ENCODE data around the gene CBFA2T3. TPM values are rescaled to one million over a fixed set of nuclear protein-coding genes. Genes with fewer than 3 reads are reported as not detected.

CBFA2T3 gene
- total RNA-seq, 1 experiment from 2014 or later: 2.9 TPM

DNA sequence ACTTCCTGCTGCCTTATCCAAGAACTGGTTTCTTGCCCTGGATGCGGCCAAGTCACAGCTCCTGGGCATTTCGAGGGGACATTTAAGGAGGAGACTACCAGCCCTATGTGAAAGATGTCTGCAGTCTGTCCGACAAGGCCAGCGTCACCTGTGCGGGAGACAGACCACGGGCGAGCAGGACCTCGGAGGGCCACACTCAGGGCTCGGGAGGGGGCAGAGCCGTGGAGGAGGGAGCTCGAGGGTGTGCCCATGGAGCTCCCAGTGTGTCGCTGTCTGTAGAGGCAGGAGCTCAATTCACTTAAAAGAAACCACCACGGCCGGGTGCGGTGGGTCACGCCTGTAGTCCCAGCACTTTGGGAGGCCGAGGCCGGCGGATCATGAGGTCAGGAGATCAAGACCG lies 33.3 kb downstream of the CBFA2T3 start:
- Histone ChIP-seq H2AFZ (ENCODE audit: low read length) (no peak overlapping the region), H2BK120ac (ENCODE audit: low read depth, low read length, poor library complexity, severe bottlenecking) (no peak overlapping the region), H3K27ac (ENCODE audit: insufficient read length, low read depth, low read length) (no peak overlapping the region), H4K91ac (ENCODE audit: insufficient read length, low read depth, low read length) (no peak overlapping the region), H3T11ph (ENCODE audit: low read length) (no peak overlapping the region), H3K4ac (ENCODE audit: low read depth, low read length) (no peak overlapping the region), H4K20me1 (ENCODE audit: control insufficient read depth, insufficient read depth, insufficient read length) (peaks cover 4% of the 10 kb centered on the region), H2BK20ac (ENCODE audit: low read depth, low read length, poor library complexity, severe bottlenecking) (no peak overlapping the region), H3K79me2 (ENCODE audit: insufficient read depth, low read length) (no peaks in the 10 kb centered on the region), H4K8ac (replicated peaks; ENCODE audit: insufficient read length, low read depth, low read length) (no peak overlapping the region), H2BK12ac (ENCODE audit: insufficient read length, low read depth, low read length) (no peak overlapping the region), H3K14ac (ENCODE audit: insufficient read depth, low read length) (no peak overlapping the region), H2BK15ac (ENCODE audit: low read depth, low read length) (no peak overlapping the region), H4K5ac (ENCODE audit: insufficient read length, low read depth, low read length) (no peak overlapping the region), H2BK5ac (ENCODE audit: insufficient read length, low read length) (no peak overlapping the region), H3K27me3 (ENCODE audit: insufficient read depth, low read length) (peaks cover 8% of the 10 kb centered on the region; the same call in 1 of the 2 replicates), H3K23me2 (ENCODE audit: insufficient read length, low read depth, low read length, poor library complexity, severe bottlenecking) (peaks cover 4% of the 10 kb centered on the region), H3K9ac (ENCODE audit: extremely low read depth, insufficient read length, low read length) (no peak overlapping the region), H3K4me1 (ENCODE audit: insufficient read depth, low read length) (no peaks in the 10 kb centered on the region), H3K79me1 (ENCODE audit: insufficient read depth, low read depth, low read length, poor library complexity, severe bottlenecking) (no peaks in the 10 kb centered on the region), H3K23ac (ENCODE audit: insufficient read length, low read depth, low read length) (no peak overlapping the region), H3K56ac (ENCODE audit: insufficient read length, low read depth, low read length) (no peak overlapping the region), H2AK5ac (ENCODE audit: insufficient read length, low read length) (no peak overlapping the region), H3K4me2 (ENCODE audit: insufficient read depth, insufficient read length, low read length) (no peak overlapping the region), H3K9me3 (ENCODE audit: control insufficient read depth, low read depth, low read length) (no peaks in the 10 kb centered on the region), H3K18ac (ENCODE audit: insufficient read length, low read depth, low read length) (no peak overlapping the region)
- no peaks in the 10 kb centered on the region for H3K36me3 Mint-ChIP-seq (ENCODE audit: insufficient read depth in 1 of 3, low read depth in 3 of 3)
- H3K27me3 Mint-ChIP-seq (ENCODE audit: low read depth): peaks cover 66% of the 10 kb centered on the region
- peaks cover 0 to 6% of the 10 kb centered on the region in 2 experiments; a peak in 1 of 4 replicates for H3K4me1 Mint-ChIP-seq
- no CpG with 5 or more reads among the region's 20 CpGs for WGBS (ENCODE audit: extremely low coverage, insufficient read length, low lambda C conversion rate)
- DNase-seq: no peak
- H3K9me3 Mint-ChIP-seq: no peaks in the 10 kb centered on the region
- H3K27ac Mint-ChIP-seq: no peak overlapping the region
- TF ChIP-seq, protein P1, sequence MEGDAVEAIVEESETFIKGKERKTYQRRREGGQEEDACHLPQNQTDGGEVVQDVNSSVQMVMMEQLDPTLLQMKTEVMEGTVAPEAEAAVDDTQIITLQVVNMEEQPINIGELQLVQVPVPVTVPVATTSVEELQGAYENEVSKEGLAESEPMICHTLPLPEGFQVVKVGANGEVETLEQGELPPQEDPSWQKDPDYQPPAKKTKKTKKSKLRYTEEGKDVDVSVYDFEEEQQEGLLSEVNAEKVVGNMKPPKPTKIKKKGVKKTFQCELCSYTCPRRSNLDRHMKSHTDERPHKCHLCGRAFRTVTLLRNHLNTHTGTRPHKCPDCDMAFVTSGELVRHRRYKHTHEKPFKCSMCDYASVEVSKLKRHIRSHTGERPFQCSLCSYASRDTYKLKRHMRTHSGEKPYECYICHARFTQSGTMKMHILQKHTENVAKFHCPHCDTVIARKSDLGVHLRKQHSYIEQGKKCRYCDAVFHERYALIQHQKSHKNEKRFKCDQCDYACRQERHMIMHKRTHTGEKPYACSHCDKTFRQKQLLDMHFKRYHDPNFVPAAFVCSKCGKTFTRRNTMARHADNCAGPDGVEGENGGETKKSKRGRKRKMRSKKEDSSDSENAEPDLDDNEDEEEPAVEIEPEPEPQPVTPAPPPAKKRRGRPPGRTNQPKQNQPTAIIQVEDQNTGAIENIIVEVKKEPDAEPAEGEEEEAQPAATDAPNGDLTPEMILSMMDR (conservative IDR thresholded peaks at IDR 0.05): no peak
- no peak overlapping the region for H3K4me3 Mint-ChIP-seq

Data from H9 (cell line).